Suprapubic skin (tissue), 4 donors: ENCODE results near the gene CAPS. TPM values are rescaled to one million over a fixed set of nuclear protein-coding genes. Genes with fewer than 3 reads are reported as not detected.
A peak's percentile ranks its signal among the peaks of the same experiment; 100 is the strongest.

ENCODE experiments used
- DNase-seq, 2 donors: peaks; one replicate each; pipeline ENCODE4 v3.0.0-alpha.2; 2019; ENCODE audit warnings: low spot score in 2 of 2
- H3K27ac ChIP-seq: fragments of 200-600 bp; sonication (generic); one replicate; pipeline ENCODE4 v1.5.1; 2019
- H3K27me3 ChIP-seq: fragments of 200-600 bp; sonication (generic); one replicate; pipeline ENCODE4 v1.5.1; 2019
- H3K36me3 ChIP-seq: fragments of 200-600 bp; sonication (generic); one replicate; pipeline ENCODE4 v1.5.1; 2019
- H3K4me1 ChIP-seq: fragments of 200-600 bp; sonication (generic); one replicate; pipeline ENCODE4 v1.5.1; 2019
- H3K4me3 ChIP-seq: fragments of 200-600 bp; sonication (generic); one replicate; pipeline ENCODE4 v1.5.1; 2019; ENCODE audit warnings: mild to moderate bottlenecking
- H3K9me3 ChIP-seq: fragments of 200-600 bp; sonication (generic); one replicate; pipeline ENCODE4 v1.5.1; 2019
- CTCF ChIP-seq, 2 donors: fragments of 200-600 bp in 1 of 2; fragments of 450-650 bp in 1 of 2; sonication (generic) in 1 of 2; IDR thresholded peaks; one replicate each; pipeline ENCODE4 v1.5.1; 2016 to 2019; ENCODE audit warnings: antibody characterized with exemption in 2 of 2, mild to moderate bottlenecking in 1 of 2, moderate library complexity in 1 of 2
- EP300 ChIP-seq: sonication (generic); formaldehyde crosslinking; IDR thresholded peaks from one replicate; pipeline ENCODE4 v1.6.1; 2017; ENCODE audit warnings: antibody characterized with exemption
- POLR2A ChIP-seq, 2 donors: fragments of 450-650 bp; IDR thresholded peaks; one replicate each; pipeline ENCODE4 v1.6.1; 2017; ENCODE audit warnings: antibody characterized with exemption in 2 of 2, mild to moderate bottlenecking in 2 of 2, moderate library complexity in 2 of 2
- POLR2AphosphoS5 ChIP-seq, 3 donors: sonication (generic); formaldehyde crosslinking; IDR thresholded peaks; one replicate each; pipeline ENCODE4 v1.6.1; 2017; ENCODE audit warnings: antibody characterized with exemption in 3 of 3
- WGBS: methylation state at CpG from one replicate; pipeline ENCODE4 v1.1.5; 2018; 5-methylcytosine and 5-hydroxymethylcytosine counted together
- total RNA-seq, 4 donors: library from RNA; depleted of rRNA; stranded (reverse); fragments of >200 nt; gene quantifications; one replicate each; pipeline ENCODE4 v1.1.0, GENCODE V29; 2016

CAPS gene
- total RNA-seq, 4 donors from 2014 or later: 7.2 to 36.5 (median 10.0) TPM

DNA sequence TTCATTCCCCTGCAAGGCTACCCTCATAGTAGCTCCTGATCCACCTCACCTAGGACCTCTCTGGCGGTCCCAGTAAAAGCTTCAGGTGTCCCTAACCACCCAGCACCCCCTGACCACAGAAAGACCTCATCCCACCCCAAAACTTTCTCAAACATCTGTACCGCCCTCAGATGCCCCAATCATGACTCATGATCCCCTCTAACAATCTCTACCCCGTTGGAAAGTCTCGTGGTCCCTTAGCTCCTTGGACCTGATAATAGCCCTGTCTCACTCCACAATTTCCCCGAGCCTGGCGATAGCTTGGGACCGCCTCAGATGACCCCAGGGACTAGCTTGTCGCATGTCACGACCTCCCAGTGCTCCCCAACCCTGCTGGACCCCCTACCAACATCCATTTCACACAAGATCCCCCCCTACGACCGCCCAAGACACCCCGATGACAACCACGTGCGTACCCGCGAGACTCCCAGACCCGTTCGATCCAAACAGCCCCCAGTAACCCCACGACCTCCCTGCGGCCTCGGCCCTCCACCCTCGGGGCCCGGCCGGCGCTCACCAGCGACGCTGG is 10.9 kb upstream of the CAPS start:
- DNase-seq: no peak
- H3K9me3 ChIP-seq: no peaks in the 10 kb centered on the region
- peaks cover 8% of the 10 kb centered on the region for H3K36me3 ChIP-seq
- H3K4me3 ChIP-seq: peak overlapping the region; percentile 91
- TF ChIP-seq POLR2AphosphoS5 (IDR thresholded peaks at IDR 0.05): no peak
- TF ChIP-seq POLR2A (IDR thresholded peaks at IDR 0.05): no peak
- TF ChIP-seq EP300: no peak
- TF ChIP-seq CTCF (IDR thresholded peaks at IDR 0.05): no peak
- peaks cover 39% of the 10 kb centered on the region for H3K4me1 ChIP-seq
- no peaks in the 10 kb centered on the region for H3K27me3 ChIP-seq
- H3K27ac ChIP-seq: peak overlapping the region; percentile 93
- WGBS: 3% methylated on average over 27 of the region's 27 CpGs

- no peaks in the 10 kb centered on the region for H3K27me3 ChIP-seq
- TF ChIP-seq EP300 (no peak), CTCF (IDR thresholded peaks at IDR 0.05) (no peak), POLR2A (IDR thresholded peaks at IDR 0.05) (peak in 1 of 2 donors; percentile 62), POLR2AphosphoS5 (IDR thresholded peaks at IDR 0.05) (peak; percentile 71 to 86 (median 81))
- under 1% methylated on average over 18 of the region's 57 CpGs for WGBS
- peaks cover 39% of the 10 kb centered on the region for H3K4me1 ChIP-seq
- H3K9me3 ChIP-seq: no peaks in the 10 kb centered on the region
- H3K36me3 ChIP-seq: peaks cover 12% of the 10 kb centered on the region
- DNase-seq: peak; percentile 100
- peak within 1 kb of the TSS; percentile 93 for H3K27ac ChIP-seq
- H3K4me3 ChIP-seq: peak within 1 kb of the TSS; percentile 91
These were observed 10.3 kb upstream of the CAPS start, which contains the start of gene NDUFA11 for GRCh38 chr19:5903624-5904351. NDUFA11 (minus strand) TSS chr19:5903790; CDS start chr19:5903708, 82 bp downstream.

DNA sequence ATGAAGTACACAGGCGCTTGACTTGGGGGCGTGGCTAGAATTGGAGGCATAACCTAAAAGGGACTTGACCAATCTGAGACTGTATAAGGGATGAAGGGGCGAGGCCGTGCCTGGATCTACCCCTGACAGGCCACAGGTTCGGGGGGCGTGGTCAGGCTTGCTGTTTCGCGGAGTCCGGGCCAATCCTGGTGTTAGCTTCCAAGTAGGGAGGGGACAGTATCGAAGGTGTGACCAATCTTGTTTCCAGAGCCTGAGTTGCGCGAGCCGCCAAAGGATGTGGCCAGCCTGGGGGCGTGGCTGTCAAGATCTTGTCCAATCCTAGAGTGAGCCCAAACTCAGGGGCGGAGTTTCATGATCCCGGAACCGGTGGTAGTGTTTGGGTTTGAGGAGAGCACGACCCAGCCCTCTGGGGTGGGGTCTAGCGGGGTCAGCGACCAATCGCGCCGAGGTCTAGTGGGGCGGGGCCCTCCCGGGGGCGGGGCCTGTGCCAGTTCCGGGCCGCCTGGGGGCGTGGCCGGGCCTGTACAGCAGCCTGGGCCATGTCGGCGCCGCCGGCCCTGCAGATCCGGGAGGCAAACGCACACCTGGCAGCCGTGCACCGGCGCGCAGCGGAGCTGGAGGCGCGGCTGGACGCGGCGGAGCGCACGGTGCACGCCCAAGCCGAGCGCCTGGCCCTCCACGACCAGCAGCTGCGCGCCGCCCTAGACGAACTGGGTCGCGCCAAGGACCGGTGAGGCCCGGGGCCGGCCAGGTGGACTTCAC is 9.5 kb upstream of the CAPS start, which contains the start of gene VMAC:
Gene VMAC (plus strand): TSS at position 521 of the 762 bp plus-strand sequence. CDS start 19 bp downstream, at position 540.
- Histone ChIP-seq H3K9me3 (no peaks in the 10 kb centered on the region), H3K27ac (peak within 1 kb of the TSS; percentile 93), H3K27me3 (no peaks in the 10 kb centered on the region), H3K36me3 (peaks cover 19% of the 10 kb centered on the region), H3K4me3 (peak within 1 kb of the TSS; percentile 91), H3K4me1 (peaks cover 40% of the 10 kb centered on the region)
- under 1% methylated on average over 13 of the region's 61 CpGs for WGBS
- TF ChIP-seq POLR2A (IDR thresholded peaks at IDR 0.05) (no peak), EP300 (no peak), POLR2AphosphoS5 (IDR thresholded peaks at IDR 0.05) (peak in 1 of 3 donors; percentile 20), CTCF (IDR thresholded peaks at IDR 0.05) (no peak)
- peak; percentile 100 for DNase-seq

GRCh38 chr19:5905114-5905778 is 8.8 kb upstream of the CAPS start:
- TF ChIP-seq POLR2A (IDR thresholded peaks at IDR 0.05): no peak
- no peak for TF ChIP-seq POLR2AphosphoS5 (IDR thresholded peaks at IDR 0.05)
- TF ChIP-seq EP300: no peak
- TF ChIP-seq CTCF (IDR thresholded peaks at IDR 0.05): no peak
- Histone ChIP-seq H3K4me1 (peaks cover 47% of the 10 kb centered on the region), H3K27me3 (no peaks in the 10 kb centered on the region), H3K9me3 (no peaks in the 10 kb centered on the region), H3K27ac (peak overlapping the region; percentile 84), H3K4me3 (peak overlapping the region; percentile 90), H3K36me3 (peaks cover 25% of the 10 kb centered on the region)
- 44% methylated on average over 31 of the region's 31 CpGs for WGBS
- DNase-seq: no peak
